Stomach smooth muscle (tissue), 2 donors: ENCODE results near the gene CNN2.

Experiments used
- H3K27ac ChIP-seq: one replicate; pipeline ENCODE4 v1.7.0; 2013; ENCODE audit warnings: mild to moderate bottlenecking, low read length, inconsistent platforms
- H3K27me3 ChIP-seq, 2 donors: one replicate each; pipeline ENCODE4 v1.7.0; 2013; ENCODE audit warnings: low read length in 2 of 2; ENCODE audit not compliant: insufficient read depth in 2 of 2, control insufficient read depth in 1 of 2
- H3K36me3 ChIP-seq, 2 donors: one replicate each; pipeline ENCODE4 v1.7.0; 2013; ENCODE audit warnings: low read length in 2 of 2; ENCODE audit not compliant: control insufficient read depth in 2 of 2, insufficient read depth in 2 of 2
- H3K4me1 ChIP-seq: one replicate; pipeline ENCODE4 v1.7.0; 2013; ENCODE audit warnings: low read length; ENCODE audit not compliant: control insufficient read depth, insufficient read depth
- H3K4me3 ChIP-seq, 2 donors: one replicate each; pipeline ENCODE4 v1.7.0; 2013; ENCODE audit warnings: low read length in 2 of 2
- H3K9ac ChIP-seq, 2 donors: one replicate each; pipeline ENCODE4 v1.7.0; 2013; ENCODE audit warnings: low read length in 2 of 2, mild to moderate bottlenecking in 1 of 2
- H3K9me3 ChIP-seq, 2 donors: one replicate each; pipeline ENCODE4 v1.7.0; 2013; ENCODE audit warnings: low read length in 2 of 2; ENCODE audit not compliant: control insufficient read depth in 2 of 2
- donor health status: healthy.
- donor health status: Pancreatic carcinoma.

CNN2 gene

GRCh38 chr19:1063030-1063908, 36.9 kb downstream of the CNN2 start:
- Histone ChIP-seq H3K36me3 (no peaks in the 10 kb centered on the region), H3K9ac (no peak overlapping the region), H3K9me3 (peaks cover 0 to 7% of the 10 kb centered on the region in 2 donors), H3K4me1 (peaks cover 21% of the 10 kb centered on the region), H3K27me3 (peaks cover 26 to 41% of the 10 kb centered on the region in 2 donors), H3K4me3 (no peak overlapping the region), H3K27ac (no peak overlapping the region)

GRCh38 chr19:1063909-1064660, 37.7 kb downstream of the CNN2 start:
- Histone ChIP-seq H3K27ac (no peak overlapping the region), H3K4me3 (no peak overlapping the region), H3K9me3 (no peaks in the 10 kb centered on the region), H3K27me3 (peaks cover 34 to 50% of the 10 kb centered on the region in 2 donors), H3K9ac (no peak overlapping the region), H3K4me1 (peaks cover 21% of the 10 kb centered on the region), H3K36me3 (no peaks in the 10 kb centered on the region)

GRCh38 chr19:1064661-1065605, 38.5 kb downstream of the CNN2 start:
- no peak overlapping the region for H3K27ac ChIP-seq
- H3K4me3 ChIP-seq: no peak overlapping the region
- peaks cover 21% of the 10 kb centered on the region for H3K4me1 ChIP-seq
- H3K36me3 ChIP-seq: no peaks in the 10 kb centered on the region
- H3K27me3 ChIP-seq: peaks cover 38 to 55% of the 10 kb centered on the region in 2 donors
- H3K9ac ChIP-seq: no peak overlapping the region
- H3K9me3 ChIP-seq: no peaks in the 10 kb centered on the region

- no peak overlapping the region for H3K9ac ChIP-seq
- H3K4me3 ChIP-seq: no peak overlapping the region
- no peaks in the 10 kb centered on the region for H3K9me3 ChIP-seq
- no peaks in the 10 kb centered on the region for H3K36me3 ChIP-seq
- no peak overlapping the region for H3K27ac ChIP-seq
- H3K4me1 ChIP-seq: peaks cover 21% of the 10 kb centered on the region
- H3K27me3 ChIP-seq: peaks cover 40 to 57% of the 10 kb centered on the region in 2 donors
These were observed 39.2 kb downstream of the CNN2 start for GRCh38 chr19:1065606-1066109.

GRCh38 chr19:1066251-1066747, 39.9 kb downstream of the CNN2 start:
- Histone ChIP-seq H3K27me3 (peaks cover 43 to 63% of the 10 kb centered on the region in 2 donors), H3K4me3 (no peak overlapping the region)

GRCh38 chr19:1066748-1067340, 40.4 kb downstream of the CNN2 start, which contains the start of gene ARHGAP45:
TSS of gene ARHGAP45 (plus strand) at chr19:1067167. CDS start at chr19:1067406, 239 bp downstream.
- H3K9me3 ChIP-seq: no peaks in the 10 kb centered on the region
- no peak within 1 kb of the TSS for H3K9ac ChIP-seq
- H3K27ac ChIP-seq: no peak within 1 kb of the TSS
- peak within 1 kb of the TSS in 1 of 2 donors; percentile 44 for H3K4me3 ChIP-seq
- peaks cover 30% of the 10 kb centered on the region for H3K4me1 ChIP-seq
- H3K27me3 ChIP-seq: peaks cover 43 to 67% of the 10 kb centered on the region in 2 donors
- H3K36me3 ChIP-seq: no peaks in the 10 kb centered on the region

More at GRCh38 chr19:1066251-1066747, 39.9 kb downstream of the CNN2 start:
- Histone ChIP-seq H3K36me3 (no peaks in the 10 kb centered on the region), H3K9ac (no peak overlapping the region), H3K27ac (no peak overlapping the region), H3K4me1 (peaks cover 25% of the 10 kb centered on the region), H3K9me3 (no peaks in the 10 kb centered on the region)

- H3K27ac ChIP-seq: no peak overlapping the region
- peak overlapping the region in 1 of 2 donors; percentile 44 for H3K4me3 ChIP-seq
- H3K27me3 ChIP-seq: peaks cover 45 to 73% of the 10 kb centered on the region in 2 donors
- peaks cover 30% of the 10 kb centered on the region for H3K4me1 ChIP-seq
- H3K36me3 ChIP-seq: no peaks in the 10 kb centered on the region
- no peak overlapping the region for H3K9ac ChIP-seq
- H3K9me3 ChIP-seq: no peaks in the 10 kb centered on the region
These were observed 41.0 kb downstream of the CNN2 start for GRCh38 chr19:1067341-1067957.

GRCh38 chr19:1068009-1069001, 41.9 kb downstream of the CNN2 start:
- H3K4me1 ChIP-seq: peaks cover 30% of the 10 kb centered on the region
- peaks cover 47 to 79% of the 10 kb centered on the region in 2 donors for H3K27me3 ChIP-seq
- no peak overlapping the region for H3K9ac ChIP-seq
- H3K4me3 ChIP-seq: no peak overlapping the region
- H3K36me3 ChIP-seq: no peaks in the 10 kb centered on the region
- H3K9me3 ChIP-seq: no peaks in the 10 kb centered on the region
- H3K27ac ChIP-seq: no peak overlapping the region
